Dermis microvascular lymphatic vessel endothelial cell (primary cell): ENCODE measurements around the gene COL24A1. TPM values are rescaled to one million over a fixed set of nuclear protein-coding genes. Genes with fewer than 3 reads are reported as not detected.
A peak's percentile ranks its signal among the peaks of the same experiment; 100 is the strongest.
"Not testable (repeated sequence)": the region's sequence is repeated elsewhere in the genome, so short reads cannot be mapped to it uniquely, and the experiment has no call there.

Experiments used
- DNase-seq, 2 donors: peaks; one replicate each; pipeline versions ENCODE4 v3.0.0 to v3.0.0-alpha.2; 2010; ENCODE audit warnings: low read depth in 2 of 2
- total RNA-seq: library from RNA; depleted of rRNA; stranded (reverse); fragments of >200 nt; gene quantifications from 2 replicates; pipeline ENCODE4 v1.2.1, GENCODE V29; 2014

COL24A1 gene
- total RNA-seq, 1 donor from 2014 or later = under 0.01 TPM

- no peak for DNase-seq
Measured at GRCh38 chr1:86084998-86085397, 71.6 kb downstream of the COL24A1 start.

GRCh38 chr1:86082183-86082582 is 74.4 kb downstream of the COL24A1 start:
- DNase-seq = no peak

- DNase-seq = not testable (repeated sequence)
Measured at GRCh38 chr1:86072474-86072873, 84.1 kb downstream of the COL24A1 start.

GRCh38 chr1:86071870-86072269 is 84.7 kb downstream of the COL24A1 start:
- DNase-seq = not testable (repeated sequence)

- DNase-seq = no peak
Measured at GRCh38 chr1:86069757-86070145, 86.8 kb downstream of the COL24A1 start.

GRCh38 chr1:86068841-86069756 is 87.5 kb downstream of the COL24A1 start:
- no peak for DNase-seq

- peak in 1 of 2 donors; percentile 15 for DNase-seq
Measured at GRCh38 chr1:86068271-86068721, 88.3 kb downstream of the COL24A1 start.

GRCh38 chr1:86067626-86068025 is 88.9 kb downstream of the COL24A1 start:
- DNase-seq = peak; percentile 3 to 59

GRCh38 chr1:86064899-86065298 is 91.7 kb downstream of the COL24A1 start:
- DNase-seq = no peak

- no peak for DNase-seq
Measured at GRCh38 chr1:86063721-86064120, 92.9 kb downstream of the COL24A1 start.

- DNase-seq = no peak
Measured at GRCh38 chr1:86062453-86062852, 94.1 kb downstream of the COL24A1 start.

- no peak for DNase-seq
Measured at GRCh38 chr1:86061551-86061990, 95.0 kb downstream of the COL24A1 start.

GRCh38 chr1:86054396-86054795 is 102.2 kb downstream of the COL24A1 start:
- no peak for DNase-seq

- no peak for DNase-seq
Measured at GRCh38 chr1:86052948-86053698, 103.4 kb downstream of the COL24A1 start.

GRCh38 chr1:86035101-86035500 is 121.5 kb downstream of the COL24A1 start:
- DNase-seq = no peak

GRCh38 chr1:86030180-86030579 is 126.4 kb downstream of the COL24A1 start:
- no peak for DNase-seq

- peak; percentile 4 to 24 for DNase-seq
Measured at GRCh38 chr1:86018283-86018923, 138.2 kb downstream of the COL24A1 start.

- no peak for DNase-seq
Measured at GRCh38 chr1:86016076-86016759, 140.4 kb downstream of the COL24A1 start.

- DNase-seq = no peak
Measured at GRCh38 chr1:86015375-86015774, 141.2 kb downstream of the COL24A1 start.

- no peak for DNase-seq
Measured at GRCh38 chr1:86000601-86001000, 156.0 kb downstream of the COL24A1 start.
